ENCODE measurements around the gene TAB3.

Gene TAB3

GRCh38 chrX:30887288-30887687 lies 1.8 kb downstream of the TAB3 start:
- DNase-seq (ENCODE audit: low spot score): no peak

- no peak for DNase-seq (ENCODE audit: low spot score)
Measured at GRCh38 chrX:30885136-30885535, 3.9 kb downstream of the TAB3 start.

- no peak for DNase-seq (ENCODE audit: low spot score)
Measured at GRCh38 chrX:30883138-30883537, 5.9 kb downstream of the TAB3 start.

- no peak for DNase-seq (ENCODE audit: low spot score)
Measured at GRCh38 chrX:30881797-30882196, 7.3 kb downstream of the TAB3 start.

- no peak for DNase-seq (ENCODE audit: low spot score)
Measured at GRCh38 chrX:30881390-30881789, 7.7 kb downstream of the TAB3 start.

- no peak for DNase-seq (ENCODE audit: low spot score)
Measured at GRCh38 chrX:30880058-30880457, 9.0 kb downstream of the TAB3 start.

GRCh38 chrX:30876367-30876766 lies 12.7 kb downstream of the TAB3 start:
- no peak for DNase-seq (ENCODE audit: low spot score)

- DNase-seq (ENCODE audit: low spot score): peak; percentile 32
Measured at GRCh38 chrX:30875957-30876356, 13.1 kb downstream of the TAB3 start.

- no peak for DNase-seq (ENCODE audit: low spot score)
Measured at GRCh38 chrX:30874851-30875250, 14.2 kb downstream of the TAB3 start.

GRCh38 chrX:30870572-30870971 lies 18.5 kb downstream of the TAB3 start:
- no peak for DNase-seq (ENCODE audit: low spot score)

GRCh38 chrX:30865612-30866011 lies 23.4 kb downstream of the TAB3 start:
- DNase-seq (ENCODE audit: low spot score): no peak

- DNase-seq (ENCODE audit: low spot score): no peak
Measured at GRCh38 chrX:30865015-30865414, 24.0 kb downstream of the TAB3 start.

GRCh38 chrX:30864383-30864785 lies 24.7 kb downstream of the TAB3 start:
- DNase-seq (ENCODE audit: low spot score): no peak

GRCh38 chrX:30863974-30864373 lies 25.1 kb downstream of the TAB3 start:
- no peak for DNase-seq (ENCODE audit: low spot score)

- no peak for DNase-seq (ENCODE audit: low spot score)
Measured at GRCh38 chrX:30858098-30858497, 31.0 kb downstream of the TAB3 start.

- no peak for DNase-seq (ENCODE audit: low spot score)
Measured at GRCh38 chrX:30851449-30851848, 37.6 kb downstream of the TAB3 start.

GRCh38 chrX:30835373-30835772 lies 53.7 kb downstream of the TAB3 start:
- DNase-seq (ENCODE audit: low spot score): no peak

- DNase-seq (ENCODE audit: low spot score): no peak
Measured at GRCh38 chrX:30833896-30834295, 55.2 kb downstream of the TAB3 start.

GRCh38 chrX:30831082-30831481 lies 58.0 kb downstream of the TAB3 start:
- DNase-seq (ENCODE audit: low spot score): no peak

GRCh38 chrX:30830326-30830943 lies 58.6 kb downstream of the TAB3 start:
- no peak for DNase-seq (ENCODE audit: low spot score)

- no peak for DNase-seq (ENCODE audit: low spot score)
Measured at GRCh38 chrX:30824275-30824674, 64.8 kb downstream of the TAB3 start.

- DNase-seq (ENCODE audit: low spot score): no peak
Measured at GRCh38 chrX:30822764-30823163, 66.3 kb downstream of the TAB3 start.

- no peak for DNase-seq (ENCODE audit: low spot score)
Measured at GRCh38 chrX:30822068-30822681, 66.9 kb downstream of the TAB3 start.

GRCh38 chrX:30821116-30821515 lies 67.9 kb downstream of the TAB3 start:
- DNase-seq (ENCODE audit: low spot score): no peak
